Myocyte (in vitro differentiated cells): Measurements from ENCODE around the gene TRIP10. TPM values are rescaled to one million over a fixed set of nuclear protein-coding genes. Genes with fewer than 3 reads are reported as not detected.
"Not testable (repeated sequence)": the region's sequence is repeated elsewhere in the genome, so short reads cannot be mapped to it uniquely, and the experiment has no call there.

ENCODE experiments used
- DNase-seq: peaks from one replicate; pipeline ENCODE4 v3.0.0-alpha.2; 2012; ENCODE audit warnings: low read depth
- polyA plus RNA-seq: library from polyadenylated mRNA; unstranded; fragments of >200 nt; gene quantifications from one replicate; pipeline ENCODE4 v1.2.1, GENCODE V29; 2012; ENCODE audit warnings: missing spikeins
- total RNA-seq: library from RNA; depleted of rRNA; stranded (reverse); fragments of >200 nt; gene quantifications from 2 replicates; pipeline ENCODE4 v1.2.3, GENCODE V29; 2014

Gene TRIP10, protein sequence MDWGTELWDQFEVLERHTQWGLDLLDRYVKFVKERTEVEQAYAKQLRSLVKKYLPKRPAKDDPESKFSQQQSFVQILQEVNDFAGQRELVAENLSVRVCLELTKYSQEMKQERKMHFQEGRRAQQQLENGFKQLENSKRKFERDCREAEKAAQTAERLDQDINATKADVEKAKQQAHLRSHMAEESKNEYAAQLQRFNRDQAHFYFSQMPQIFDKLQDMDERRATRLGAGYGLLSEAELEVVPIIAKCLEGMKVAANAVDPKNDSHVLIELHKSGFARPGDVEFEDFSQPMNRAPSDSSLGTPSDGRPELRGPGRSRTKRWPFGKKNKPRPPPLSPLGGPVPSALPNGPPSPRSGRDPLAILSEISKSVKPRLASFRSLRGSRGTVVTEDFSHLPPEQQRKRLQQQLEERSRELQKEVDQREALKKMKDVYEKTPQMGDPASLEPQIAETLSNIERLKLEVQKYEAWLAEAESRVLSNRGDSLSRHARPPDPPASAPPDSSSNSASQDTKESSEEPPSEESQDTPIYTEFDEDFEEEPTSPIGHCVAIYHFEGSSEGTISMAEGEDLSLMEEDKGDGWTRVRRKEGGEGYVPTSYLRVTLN
- total RNA-seq: 29.1 and 43.1 TPM in 2 replicates
- polyA plus RNA-seq: 46.1 TPM

DNA sequence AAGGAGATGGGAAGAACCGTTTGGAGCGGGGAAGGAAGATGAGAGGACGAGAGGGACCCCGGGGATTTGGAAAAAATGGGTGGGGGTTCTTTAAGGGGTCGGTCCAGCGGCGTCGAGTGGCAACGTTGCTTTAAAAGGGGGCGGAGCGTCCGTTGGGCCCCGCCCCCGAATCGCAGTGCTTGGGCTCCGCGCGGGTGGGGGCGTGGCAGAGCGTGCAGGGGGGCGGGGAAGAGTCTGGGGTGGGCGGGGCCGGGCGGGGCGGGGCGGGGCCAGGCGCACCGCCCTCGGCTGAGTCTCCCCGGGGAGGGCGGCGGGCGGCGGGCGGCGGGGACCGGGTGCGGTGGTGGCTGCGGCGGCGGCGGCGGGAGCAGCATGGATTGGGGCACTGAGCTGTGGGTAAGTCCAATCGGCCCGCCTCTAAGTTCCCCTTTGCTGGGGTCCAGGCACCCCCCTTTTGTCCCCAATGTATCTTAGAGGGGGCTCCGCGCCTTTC lies at the start of gene TRIP10:
TRIP10 (plus strand) TSS at position 291 of the 493 bp plus-strand sequence; CDS start at position 373, 82 bp downstream.
- peak; percentile 88 for DNase-seq

DNA sequence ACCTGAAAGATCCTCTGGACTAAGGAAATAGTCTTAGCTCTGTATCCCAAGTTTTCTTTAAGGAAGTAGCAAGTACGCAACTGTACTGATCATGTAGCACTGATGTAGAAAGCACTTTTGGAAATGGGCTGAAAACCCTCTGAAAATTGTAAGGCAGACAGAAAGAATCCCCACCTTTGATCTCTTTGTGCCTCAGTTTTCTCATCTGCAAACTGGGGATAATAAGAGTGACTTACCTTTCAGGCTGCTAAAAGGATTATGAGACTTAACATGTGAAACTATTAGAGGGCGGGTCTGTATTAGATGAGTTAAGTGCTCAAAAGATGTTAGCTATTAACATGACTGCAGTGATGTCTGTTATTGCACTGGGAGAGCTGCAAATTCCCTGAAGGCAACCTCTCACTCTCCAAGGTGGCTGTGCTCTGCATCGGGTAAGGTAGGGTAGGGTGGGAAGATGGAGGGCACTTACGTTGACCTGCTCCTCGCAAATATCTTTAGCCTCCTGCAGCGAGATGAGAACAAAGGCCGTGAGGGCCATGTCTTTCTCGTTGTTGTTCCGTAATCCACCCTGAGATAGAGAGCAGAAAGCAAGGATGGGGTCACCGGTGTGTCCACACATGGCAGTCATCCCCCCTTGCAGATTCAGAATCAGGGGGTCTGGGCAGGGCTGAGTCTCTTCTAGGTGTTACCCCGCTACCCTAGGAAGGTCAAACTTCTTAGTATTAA lies 49.2 kb upstream of the TRIP10 start:
- no peak for DNase-seq

DNA sequence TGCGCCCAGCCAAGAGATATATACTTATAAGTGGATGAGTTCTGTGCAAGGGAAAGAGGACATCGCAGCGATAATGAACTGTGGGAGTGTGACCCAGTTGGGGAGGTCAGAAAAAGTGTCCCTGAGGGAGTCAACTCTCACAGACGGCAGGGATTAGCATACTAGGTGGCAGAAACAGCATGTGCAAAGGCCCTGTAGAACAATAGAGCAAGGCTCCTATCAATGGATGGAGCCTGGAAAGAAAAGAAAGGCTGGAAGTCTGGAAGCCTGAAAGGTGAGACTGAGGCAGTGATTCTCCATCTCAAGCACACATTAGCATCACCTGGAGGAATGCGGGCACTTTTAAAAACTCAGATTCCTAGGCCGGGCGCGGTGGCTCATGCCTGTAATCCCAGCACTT lies 48.1 kb upstream of the TRIP10 start:
- DNase-seq: no peak

DNA sequence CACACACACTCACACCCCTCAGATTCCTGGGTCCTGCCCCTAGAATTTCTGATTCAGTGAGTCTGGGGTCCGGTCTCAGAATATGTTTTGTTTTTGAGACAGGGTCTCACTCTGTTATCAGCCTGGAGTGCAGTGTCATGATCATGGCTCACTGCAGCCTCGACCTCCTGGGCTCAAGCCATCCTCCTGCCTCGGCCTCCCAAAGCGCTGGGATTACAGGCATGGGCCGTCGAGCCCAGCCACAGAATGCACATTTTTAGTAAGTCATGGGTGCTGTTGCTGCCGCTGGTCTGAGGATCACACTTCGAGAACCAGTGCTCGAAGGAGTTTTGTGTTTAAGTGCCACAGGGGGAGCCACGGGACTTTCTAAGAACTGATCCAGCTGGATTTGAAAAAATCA lies 47.5 kb upstream of the TRIP10 start:
- no peak for DNase-seq

DNA sequence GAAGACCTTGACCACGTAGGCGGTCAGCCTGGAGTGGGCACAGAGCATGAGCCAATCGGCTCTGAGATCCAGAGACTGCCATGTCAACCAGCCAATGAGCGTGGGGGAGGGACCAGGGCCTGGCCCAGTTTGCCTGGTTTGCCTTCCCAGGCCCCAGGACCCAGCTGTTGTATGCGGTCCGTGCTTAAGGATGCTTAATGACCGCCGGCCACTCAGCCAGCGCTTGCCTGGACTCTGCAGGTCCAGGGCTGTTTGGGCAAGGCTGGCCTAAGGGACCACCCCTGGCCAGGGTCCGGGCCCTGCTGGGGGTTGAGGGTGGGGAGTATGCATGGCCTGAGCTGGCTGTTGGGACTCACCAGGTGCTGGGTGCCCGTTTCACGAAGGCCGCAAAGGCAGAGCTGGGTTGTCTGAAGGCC lies 46.4 kb upstream of the TRIP10 start:
- no peak for DNase-seq

DNA sequence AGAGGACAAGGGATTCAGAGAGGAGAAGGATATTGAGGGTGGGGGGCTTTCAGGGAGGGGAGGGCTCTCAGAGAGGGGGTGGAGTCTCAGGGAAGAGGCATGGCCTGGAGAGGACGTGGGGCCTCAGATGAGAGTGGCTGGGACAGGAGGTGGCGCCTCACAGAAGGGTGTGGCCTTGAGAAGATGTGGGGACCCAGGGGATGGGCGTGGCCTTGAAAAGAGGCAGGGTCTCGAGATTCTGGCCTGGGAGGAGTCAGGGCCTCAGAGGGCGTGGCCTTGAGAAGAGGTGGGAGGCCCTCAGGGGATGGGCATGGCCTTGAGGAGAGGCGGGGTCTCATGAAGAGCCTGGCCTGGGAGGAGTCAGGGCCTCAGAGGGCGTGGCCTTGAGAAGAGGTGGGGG lies 45.8 kb upstream of the TRIP10 start:
- no peak for DNase-seq

DNA sequence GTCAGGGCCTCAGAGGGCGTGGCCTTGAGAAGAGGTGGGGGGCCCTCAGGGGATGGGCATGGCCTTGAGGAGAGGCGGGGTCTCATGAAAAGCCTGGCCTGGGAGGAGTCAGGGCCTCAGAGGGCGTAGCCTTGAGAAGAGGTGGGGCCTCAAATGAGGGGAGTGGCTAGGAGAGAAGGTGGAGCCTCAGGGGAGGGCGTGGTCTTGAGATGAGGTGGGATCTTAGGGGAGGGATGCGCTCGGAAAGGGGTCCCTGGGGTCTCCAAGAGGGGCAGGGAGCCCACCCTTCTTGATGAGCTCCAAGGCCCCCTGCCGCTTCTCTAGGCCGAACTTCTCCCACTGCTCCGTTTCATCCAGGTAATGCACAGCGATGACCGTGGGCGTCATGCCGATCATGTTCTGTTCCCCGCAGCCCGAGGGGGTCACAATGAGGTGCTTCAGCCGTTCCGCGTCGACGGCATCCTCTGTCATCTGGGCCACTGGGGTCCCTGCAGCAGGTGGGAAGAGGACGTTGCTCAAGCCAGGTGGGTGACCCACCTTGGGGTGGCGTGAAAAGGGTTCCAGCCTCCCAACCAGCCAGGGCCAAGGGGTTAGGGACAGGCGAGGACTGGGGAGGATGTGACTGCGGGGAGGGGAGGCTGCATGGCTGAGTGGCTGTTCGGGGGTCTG lies 45.2 kb upstream of the TRIP10 start:
- DNase-seq: no peak

DNA sequence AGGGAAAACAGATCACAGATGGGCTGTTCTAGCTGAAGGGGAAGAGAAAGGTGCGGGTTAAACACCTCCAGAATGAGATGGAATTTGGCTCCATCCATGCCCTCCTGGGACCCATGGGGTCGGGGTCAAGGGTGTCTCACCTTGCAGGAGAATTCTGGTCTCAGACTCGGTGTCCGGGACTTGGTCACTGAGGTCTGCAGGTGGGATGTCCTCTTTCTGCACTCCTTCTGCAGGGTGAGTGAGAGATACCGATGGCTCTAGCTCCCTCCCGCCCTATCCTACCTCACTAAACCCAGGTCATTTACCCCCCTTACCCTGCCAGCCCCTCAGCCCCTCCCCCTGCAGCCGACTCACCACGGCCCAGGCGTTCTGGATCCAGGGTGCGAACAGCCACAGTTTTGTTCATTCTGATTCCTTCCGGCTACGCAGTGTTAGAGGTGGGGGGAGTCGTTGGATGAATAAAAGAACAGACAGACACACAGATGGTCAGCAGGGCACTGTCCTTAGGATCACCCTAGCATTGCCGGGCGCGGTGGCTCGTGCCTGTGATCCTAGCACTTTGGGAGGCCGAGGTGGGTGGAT lies 43.1 kb upstream of the TRIP10 start:
- DNase-seq: no peak

DNA sequence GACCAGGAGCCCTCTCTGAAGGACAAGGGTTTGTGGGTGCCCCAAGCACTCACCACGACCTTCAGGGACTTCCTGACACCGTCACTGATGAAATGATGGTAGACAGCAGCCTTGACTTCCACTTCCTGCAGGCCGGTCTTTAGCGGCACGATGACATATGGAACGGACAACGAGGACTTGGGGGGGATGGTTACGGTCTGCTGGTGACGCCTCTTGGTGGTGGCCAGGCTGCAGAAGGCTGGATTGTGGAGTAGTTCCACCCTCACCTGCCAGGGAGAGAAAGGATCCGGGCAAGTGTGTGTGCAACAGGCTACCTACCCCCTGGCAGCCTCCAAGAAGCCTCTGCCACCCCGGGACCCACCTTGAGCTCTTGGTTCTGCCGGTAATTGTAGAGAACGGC lies 42.2 kb upstream of the TRIP10 start:
- DNase-seq: no peak

DNA sequence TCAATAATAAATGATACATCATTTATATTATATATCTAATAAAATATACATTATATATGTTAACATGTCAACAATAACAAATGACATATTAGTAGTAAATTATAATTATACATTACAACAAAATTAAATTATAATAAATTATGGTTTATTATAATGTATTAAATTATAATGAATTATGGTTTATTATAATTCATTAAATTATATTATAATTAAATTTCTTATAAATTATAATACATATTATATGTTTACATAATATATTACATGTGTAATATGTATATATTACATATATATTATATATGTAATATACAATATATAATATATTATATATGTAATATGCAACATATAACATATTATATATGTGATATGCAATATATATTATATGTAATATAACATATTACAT lies 39.5 kb upstream of the TRIP10 start:
- no peak for DNase-seq

DNA sequence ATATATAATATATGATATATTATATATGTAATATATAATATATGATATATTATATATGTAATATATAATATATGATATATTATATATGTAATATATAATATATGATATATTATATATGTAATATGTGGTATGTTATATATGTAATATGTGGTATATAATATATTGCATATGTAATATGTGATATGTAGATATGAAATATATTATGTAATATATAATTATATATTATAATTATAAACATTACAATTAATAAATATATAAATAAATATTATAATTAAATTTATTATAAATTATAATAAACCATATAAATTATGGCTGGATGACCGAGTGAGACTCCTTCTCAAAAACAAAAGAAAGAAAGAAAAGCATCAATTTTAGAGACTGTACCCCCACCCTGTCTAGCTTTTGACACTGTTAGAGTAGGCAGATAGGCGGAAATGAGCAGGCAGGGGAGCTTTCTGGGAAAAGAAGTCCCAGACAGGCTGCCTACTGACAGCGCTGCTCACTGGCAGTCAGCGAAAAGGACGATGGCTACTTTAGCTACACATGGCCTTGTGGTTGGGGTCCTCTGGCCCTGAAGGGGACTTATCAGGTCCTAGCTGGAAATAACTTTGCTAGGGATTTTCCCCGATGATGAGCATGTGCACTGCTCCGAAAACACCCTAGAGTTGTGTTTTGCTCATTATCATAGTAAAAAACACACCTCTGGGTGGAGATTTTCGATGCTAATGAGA lies 38.7 kb upstream of the TRIP10 start:
- DNase-seq: no peak

DNA sequence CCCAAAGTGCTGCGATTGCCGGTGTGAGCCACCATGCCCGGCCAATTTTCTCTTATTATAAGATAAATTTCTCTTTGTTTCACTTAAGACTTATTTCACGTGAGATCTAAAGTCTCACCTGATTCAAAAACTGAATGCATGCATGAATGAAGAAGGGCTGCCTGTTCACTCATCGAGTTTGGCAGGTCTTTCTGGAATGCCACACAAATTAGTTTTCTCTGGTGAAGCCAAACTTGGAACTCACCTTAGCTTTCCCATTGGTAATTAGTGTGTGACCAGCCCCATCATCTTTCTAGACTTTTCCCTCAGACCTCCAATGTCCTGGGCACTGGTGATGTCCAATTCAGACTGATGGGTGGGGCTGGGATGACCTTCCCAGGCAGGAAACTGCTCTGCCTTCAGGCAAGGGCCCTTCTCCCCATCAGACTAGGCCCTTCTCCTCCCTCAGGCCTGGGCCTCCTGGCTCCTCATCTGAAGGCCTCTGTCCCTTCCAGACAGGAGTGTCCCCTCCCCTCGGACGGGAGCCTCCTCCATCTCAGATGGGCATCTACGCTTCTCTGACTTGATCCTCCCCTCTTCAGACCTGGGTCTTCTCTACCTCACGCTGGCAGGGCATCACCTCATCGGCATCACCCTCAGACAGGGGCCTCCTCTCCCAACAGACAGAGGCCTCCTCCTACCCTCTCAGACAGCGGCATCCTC lies 33.4 kb upstream of the TRIP10 start:
- DNase-seq: no peak

DNA sequence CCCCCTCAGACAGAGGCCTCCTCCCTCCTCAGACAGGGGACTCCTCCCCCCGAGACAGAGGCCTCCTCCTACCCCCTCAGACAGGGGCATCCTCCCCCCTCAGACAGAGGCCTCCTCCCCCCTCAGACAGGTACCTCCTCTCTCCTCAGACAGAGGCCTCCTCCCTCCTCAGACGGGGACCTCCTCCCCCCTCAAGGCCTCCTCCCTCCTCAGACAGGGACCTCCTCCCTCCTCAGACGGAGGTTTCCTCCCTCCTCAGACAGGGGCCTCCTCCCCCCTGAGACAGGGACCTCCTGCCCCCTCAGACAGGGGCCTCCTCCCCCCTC lies 32.9 kb upstream of the TRIP10 start:
- DNase-seq: no peak

DNA sequence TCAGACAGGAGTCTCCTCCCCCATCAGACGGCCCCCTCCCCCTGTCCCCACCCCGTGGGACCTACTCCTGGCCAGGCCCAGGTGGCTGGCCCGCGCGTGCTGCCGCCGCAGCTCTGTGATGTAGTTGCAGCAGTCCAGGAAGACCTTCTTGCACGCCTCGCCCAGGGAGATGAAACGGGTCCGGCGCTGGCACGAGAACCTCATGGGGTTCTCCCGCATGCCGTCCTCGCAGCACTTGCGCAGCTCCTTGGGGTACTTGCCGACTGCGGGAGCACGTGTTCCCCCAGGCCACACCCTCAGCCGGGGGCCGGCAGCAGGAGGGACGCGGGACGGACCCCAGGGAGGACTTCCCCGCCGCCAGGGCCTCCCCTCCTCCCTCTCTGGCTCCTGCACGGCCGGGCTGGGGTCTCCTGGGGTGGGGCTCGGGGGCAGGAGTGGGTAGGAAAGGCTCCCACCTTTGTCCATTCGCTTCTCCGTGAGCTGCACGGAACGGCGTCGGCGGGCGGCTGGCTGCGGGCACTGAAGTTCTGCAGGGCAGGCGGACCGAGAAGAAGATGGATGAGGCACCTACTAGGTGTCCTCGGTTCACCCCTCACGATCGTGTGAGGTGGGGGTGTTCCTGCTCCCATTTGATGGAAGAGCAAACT lies 32.3 kb upstream of the TRIP10 start:
- DNase-seq: no peak

DNA sequence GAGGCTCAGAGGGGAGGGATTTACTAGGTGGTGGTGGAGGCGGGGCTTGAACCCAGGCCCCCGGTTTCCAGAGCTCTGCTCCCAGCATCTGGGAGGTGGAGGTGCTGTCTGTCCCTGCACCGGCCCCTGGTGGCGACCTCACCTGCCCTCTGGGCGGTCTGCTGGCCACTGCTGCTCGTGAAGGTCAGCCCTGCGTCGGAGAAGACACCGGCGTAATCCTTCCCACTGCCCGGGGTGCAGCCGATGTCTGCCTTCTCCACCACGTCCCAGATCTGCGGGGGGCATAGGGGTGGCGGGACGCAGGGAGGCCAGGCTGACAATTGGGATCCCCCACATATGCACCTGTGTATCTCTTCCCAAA lies 31.8 kb upstream of the TRIP10 start:
- DNase-seq: no peak

DNA sequence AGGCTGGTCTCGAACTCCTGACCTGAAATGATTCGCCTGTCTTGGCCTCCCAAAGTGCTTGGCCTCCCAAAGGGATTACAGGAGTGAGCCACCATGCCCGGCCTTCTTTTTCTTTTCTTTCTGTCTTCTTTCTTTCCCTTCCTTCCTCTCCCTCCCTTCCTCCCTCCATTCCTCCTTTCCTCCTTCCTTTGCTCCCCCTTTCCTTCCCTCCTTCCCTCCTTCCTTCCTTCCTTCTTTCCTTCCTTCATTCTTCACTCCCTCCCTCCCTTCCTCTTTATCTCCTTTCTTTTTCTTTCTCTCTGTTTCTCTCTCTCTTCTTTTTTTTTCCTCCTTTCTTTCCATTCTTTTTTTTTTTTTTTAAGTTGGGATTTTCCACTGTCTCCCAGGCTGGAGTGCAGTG lies 31.1 kb upstream of the TRIP10 start:
- no peak for DNase-seq

DNA sequence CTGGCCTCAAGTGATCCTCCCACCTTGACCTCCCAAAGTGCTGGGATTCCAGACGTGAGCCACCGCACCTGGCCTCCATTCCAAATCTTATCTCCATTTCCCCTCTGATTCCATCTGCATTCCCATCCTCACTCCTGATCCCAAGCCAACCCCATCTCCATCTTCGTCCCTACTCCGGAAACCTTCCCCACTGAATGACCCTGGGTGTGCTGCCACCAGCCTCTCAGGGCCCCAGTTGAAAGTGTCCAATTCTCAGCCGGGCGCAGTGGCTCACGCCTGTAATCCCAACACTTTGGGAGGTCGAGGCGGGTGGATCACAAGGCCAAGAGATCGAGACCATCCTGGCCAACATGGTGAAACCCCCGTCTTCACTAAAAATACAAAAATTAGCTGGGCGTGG lies 30.6 kb upstream of the TRIP10 start:
- DNase-seq: not testable (repeated sequence)

DNA sequence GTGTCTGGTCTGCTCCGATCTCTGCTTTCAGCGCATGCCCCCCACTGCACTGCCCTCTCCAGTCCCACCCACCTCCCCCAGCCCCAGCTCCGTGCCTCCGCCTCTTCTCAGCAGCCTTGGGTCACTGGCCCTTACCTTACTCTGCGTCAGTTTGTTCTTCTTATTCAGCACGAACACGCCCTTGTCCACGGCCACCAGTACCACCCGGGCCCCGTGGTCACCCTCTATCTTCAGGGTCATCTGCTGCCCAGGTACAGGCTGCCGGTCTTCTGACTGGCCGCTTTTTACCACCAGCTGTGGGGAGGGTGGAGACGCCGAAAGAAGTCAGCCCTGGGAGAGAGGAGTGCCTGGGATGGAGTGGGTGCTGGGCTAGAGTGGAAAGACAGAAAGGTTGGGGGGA lies 29.9 kb upstream of the TRIP10 start:
- DNase-seq: no peak

DNA sequence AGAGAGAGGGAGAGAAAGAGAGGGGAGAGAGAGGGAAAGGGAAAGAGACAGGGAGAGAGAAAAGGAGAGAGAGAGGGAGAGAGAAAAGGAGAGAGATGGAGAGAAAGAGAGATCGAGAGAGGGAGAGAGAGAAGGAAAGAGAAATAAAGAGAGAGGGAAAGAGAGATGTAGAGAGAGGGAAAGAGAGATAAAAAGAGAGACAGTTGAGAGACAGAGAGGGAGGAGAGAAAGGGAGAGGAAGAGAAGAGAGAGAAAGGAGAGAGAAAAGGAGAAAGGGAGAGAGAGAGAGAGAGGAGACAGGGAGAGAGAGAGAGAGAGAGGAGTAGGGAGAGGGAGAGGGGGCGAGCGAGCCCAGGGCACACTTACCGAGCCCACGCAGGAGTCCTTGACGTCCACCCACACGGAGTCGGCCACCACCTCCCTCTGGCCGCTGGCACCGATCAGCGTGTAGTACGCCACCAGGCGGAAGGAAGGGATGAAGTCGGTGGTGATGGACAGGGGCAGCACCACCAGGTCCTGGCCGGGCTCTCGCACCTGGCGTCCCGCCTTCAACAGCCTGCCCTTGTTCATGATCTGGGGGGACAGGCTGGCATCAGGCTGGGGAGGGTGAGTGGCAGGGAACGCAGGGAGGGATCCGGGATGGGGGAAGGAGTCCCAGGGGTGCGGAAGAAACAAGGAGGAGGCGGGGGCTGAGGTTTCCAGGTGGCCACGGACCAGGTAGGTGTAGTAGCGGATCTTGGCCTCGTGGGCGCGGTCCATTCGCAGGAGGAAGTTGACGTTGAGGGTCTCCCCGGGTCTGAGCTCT lies 29.0 kb upstream of the TRIP10 start:
- DNase-seq: no peak
